ENCODE measurements around the gene XCR1.
"Not testable (repeated sequence)": the region's sequence is repeated elsewhere in the genome, so short reads cannot be mapped to it uniquely, and the experiment has no call there.

Gene XCR1

GRCh38 chr3:46001178-46001577, 26.1 kb downstream of the XCR1 start:
- no peak for DNase-seq

GRCh38 chr3:45997942-45998341, 29.3 kb downstream of the XCR1 start:
- DNase-seq = no peak

GRCh38 chr3:45997499-45997898, 29.8 kb downstream of the XCR1 start:
- DNase-seq = not testable (repeated sequence)

- DNase-seq = peak; percentile 95
Measured at GRCh38 chr3:45995236-45996192, 31.8 kb downstream of the XCR1 start, which contains the start of gene FYCO1. Gene FYCO1 (minus strand): TSS chr3:45995824. CDS start chr3:45984910, 10,914 bp downstream.

- DNase-seq = peak; percentile 75
Measured at GRCh38 chr3:45994419-45995235, 32.7 kb downstream of the XCR1 start.

- DNase-seq = peak; percentile 67
Measured at GRCh38 chr3:45993421-45994027, 33.8 kb downstream of the XCR1 start.

- DNase-seq = no peak
Measured at GRCh38 chr3:45992821-45993221, 34.5 kb downstream of the XCR1 start.

- DNase-seq = no peak
Measured at GRCh38 chr3:45992133-45992729, 35.1 kb downstream of the XCR1 start.

- no peak for DNase-seq
Measured at GRCh38 chr3:45991341-45991740, 35.9 kb downstream of the XCR1 start.

GRCh38 chr3:45990181-45990580, 37.1 kb downstream of the XCR1 start:
- no peak for DNase-seq

GRCh38 chr3:45988804-45989203, 38.5 kb downstream of the XCR1 start:
- no peak for DNase-seq

- no peak for DNase-seq
Measured at GRCh38 chr3:45988362-45988761, 38.9 kb downstream of the XCR1 start.

GRCh38 chr3:45987368-45988291, 39.7 kb downstream of the XCR1 start:
- DNase-seq = no peak

GRCh38 chr3:45986303-45986982, 40.8 kb downstream of the XCR1 start:
- DNase-seq = no peak

GRCh38 chr3:45985532-45986302, 41.6 kb downstream of the XCR1 start:
- DNase-seq = no peak

GRCh38 chr3:45984331-45985312, 42.7 kb downstream of the XCR1 start:
- no peak for DNase-seq

- no peak for DNase-seq
Measured at GRCh38 chr3:45983770-45984169, 43.5 kb downstream of the XCR1 start.

- DNase-seq = no peak
Measured at GRCh38 chr3:45981346-45982074, 45.8 kb downstream of the XCR1 start.

Data from activated effector memory CD4-positive, alpha-beta T cell treated with anti-CD3 and anti-CD28 coated beads, Interleukin-2, amount 50 U/mL, for 16 hours (primary cell).